Measurements from ENCODE around the gene TMEM54. TPM values are rescaled to one million over a fixed set of nuclear protein-coding genes. Genes with fewer than 3 reads are reported as not detected.

Gene TMEM54
- total RNA-seq, 2 experiments from 2014 or later: 3.6 to 4.0 TPM

- DNase-seq: no peak
- CTCF ChIA-PET: interaction anchor here (0.6 kb wide), 2 partner anchors 15 to 676 kb away, joined by 3 to 4 read pairs; no protein-coding TSS in a partner anchor
- intact Hi-C loops (cut with micrococcal nuclease): no loop called here
- Mint-ChIP-seq H3K27ac (no peak overlapping the region), H3K27me3 (no peaks in the 10 kb centered on the region), H3K9me3 (no peaks in the 10 kb centered on the region), H3K36me3 (peaks cover 11% of the 10 kb centered on the region), H3K4me1 (ENCODE audit: low read depth) (peaks cover 6% of the 10 kb centered on the region), H3K4me3 (no peak overlapping the region)
- POLR2A ChIA-PET: interaction anchor here (0.5 kb wide), 1 partner anchor 388 kb away, joined by 6 read pairs; no protein-coding TSS in a partner anchor
Measured at GRCh38 chr1:32848354-32849063, 52.7 kb downstream of the TMEM54 start.

Other genes starting within 250 kb of the TMEM54 start
- not detected for gene SYNC, start 198.6 kb downstream of the TMEM54 start, total RNA-seq
- gene YARS1, start 84.0 kb downstream of the TMEM54 start, total RNA-seq: 100 to 1,000 TPM; 208 to 213 TPM
- gene S100PBP, start 83.7 kb downstream of the TMEM54 start, total RNA-seq: 10 to 100 TPM; 30.4 to 32.7 TPM
- not detected for gene FNDC5, start 30.5 kb downstream of the TMEM54 start, total RNA-seq
- under 1 TPM in 1 of 2 experiments, not detected in 1; 0.29 TPM for gene HPCA, start 14.9 kb downstream of the TMEM54 start, total RNA-seq
- 10 to 100 TPM; 72.4 to 72.8 TPM for gene RNF19B, start 63.4 kb upstream of the TMEM54 start, total RNA-seq
- 100 to 1,000 TPM; 325 to 328 TPM for gene AK2, start 135.5 kb upstream of the TMEM54 start, total RNA-seq
- gene AZIN2, start 179.8 kb upstream of the TMEM54 start, total RNA-seq: 1 to 10 TPM; 2.5 to 2.9 TPM

All from activated CD4-positive, alpha-beta memory T cell treated with anti-CD3 and anti-CD28 coated beads for 36 hours (primary cell).